Measurements from ENCODE around the gene TRAPPC8. TPM values are rescaled to one million over a fixed set of nuclear protein-coding genes. Genes with fewer than 3 reads are reported as not detected.
A peak's percentile ranks its signal among the peaks of the same experiment; 100 is the strongest.

TRAPPC8 gene
- total and polyA plus RNA-seq, 10 donors = 17.6 to 64.5 (median 50.8) TPM

- peaks cover 0 to 7% (median 0%) of the 10 kb centered on the region in 6 donors for H3K4me1 ChIP-seq
- DNase-seq = no peak
- intact Hi-C loops (cut with DNase I; ENCODE audit: low total_unique reads) = no loop called here
- no peaks in the 10 kb centered on the region for H3K9me3 ChIP-seq
- TF ChIP-seq POLR2AphosphoS5 (IDR thresholded peaks at IDR 0.05) (no peak), POLR2A (IDR thresholded peaks at IDR 0.05) (no peak)
- TF ChIP-seq, protein P1, sequence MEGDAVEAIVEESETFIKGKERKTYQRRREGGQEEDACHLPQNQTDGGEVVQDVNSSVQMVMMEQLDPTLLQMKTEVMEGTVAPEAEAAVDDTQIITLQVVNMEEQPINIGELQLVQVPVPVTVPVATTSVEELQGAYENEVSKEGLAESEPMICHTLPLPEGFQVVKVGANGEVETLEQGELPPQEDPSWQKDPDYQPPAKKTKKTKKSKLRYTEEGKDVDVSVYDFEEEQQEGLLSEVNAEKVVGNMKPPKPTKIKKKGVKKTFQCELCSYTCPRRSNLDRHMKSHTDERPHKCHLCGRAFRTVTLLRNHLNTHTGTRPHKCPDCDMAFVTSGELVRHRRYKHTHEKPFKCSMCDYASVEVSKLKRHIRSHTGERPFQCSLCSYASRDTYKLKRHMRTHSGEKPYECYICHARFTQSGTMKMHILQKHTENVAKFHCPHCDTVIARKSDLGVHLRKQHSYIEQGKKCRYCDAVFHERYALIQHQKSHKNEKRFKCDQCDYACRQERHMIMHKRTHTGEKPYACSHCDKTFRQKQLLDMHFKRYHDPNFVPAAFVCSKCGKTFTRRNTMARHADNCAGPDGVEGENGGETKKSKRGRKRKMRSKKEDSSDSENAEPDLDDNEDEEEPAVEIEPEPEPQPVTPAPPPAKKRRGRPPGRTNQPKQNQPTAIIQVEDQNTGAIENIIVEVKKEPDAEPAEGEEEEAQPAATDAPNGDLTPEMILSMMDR (IDR thresholded peaks at IDR 0.05 in 8 of 11, conservative IDR thresholded peaks at IDR 0.05 in 3 of 11) = no peak
- WGBS, 5 donors = 45 to 58% (median 51%) methylated on average over 6 of the region's 6 CpGs
- peaks cover 0 to 100% (median 62%) of the 10 kb centered on the region in 6 donors for H3K36me3 ChIP-seq
- no peaks in the 10 kb centered on the region for H3K27me3 ChIP-seq (replicated peaks in 1 of 7)
- H3K27ac ChIP-seq = no peak overlapping the region
- no peak overlapping the region for H3K4me3 ChIP-seq
Measured at GRCh38 chr18:31857526-31858106, 85.3 kb downstream of the TRAPPC8 start.

GRCh38 chr18:31850844-31851243 lies 92.1 kb downstream of the TRAPPC8 start:
- TF ChIP-seq POLR2A (IDR thresholded peaks at IDR 0.05) (no peak), POLR2AphosphoS5 (IDR thresholded peaks at IDR 0.05) (no peak)
- TF ChIP-seq, protein P1 (IDR thresholded peaks at IDR 0.05 in 8 of 11, conservative IDR thresholded peaks at IDR 0.05 in 3 of 11) = no peak
- H3K9me3 ChIP-seq = no peaks in the 10 kb centered on the region
- intact Hi-C loops (cut with DNase I; ENCODE audit: low total_unique reads) = no loop called here
- H3K4me3 ChIP-seq = no peak overlapping the region
- H3K27me3 ChIP-seq (replicated peaks in 1 of 7) = no peaks in the 10 kb centered on the region
- H3K36me3 ChIP-seq = peaks cover 0 to 100% (median 77%) of the 10 kb centered on the region in 6 donors
- DNase-seq = no peak
- H3K27ac ChIP-seq = peak overlapping the region in 2 of 8 donors; percentile 2 to 49
- 36 to 87% (median 67%) methylated on average over 1 of the region's 1 CpG for WGBS, 5 donors
- peaks cover 0 to 7% (median 0%) of the 10 kb centered on the region in 6 donors for H3K4me1 ChIP-seq

DNA sequence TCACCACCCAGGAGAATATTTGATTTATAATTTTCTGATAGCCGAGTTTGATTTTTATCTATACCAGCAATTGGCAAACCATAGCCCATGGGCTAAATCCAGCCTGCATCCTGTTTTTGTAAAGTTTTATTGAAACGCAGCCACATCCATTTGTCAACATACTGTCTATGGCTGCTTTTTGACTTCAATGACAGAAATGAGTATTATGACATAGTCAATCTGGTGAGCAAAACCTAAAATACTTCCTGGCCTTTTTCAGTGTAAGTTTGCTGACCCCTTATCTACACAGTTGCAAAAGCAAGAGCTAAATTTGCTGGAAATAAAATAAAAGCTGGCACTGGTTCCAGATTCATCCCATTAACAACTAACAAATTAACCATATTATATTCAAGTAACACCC lies 102.4 kb downstream of the TRAPPC8 start:
- TF ChIP-seq POLR2AphosphoS5 (IDR thresholded peaks at IDR 0.05) (no peak), POLR2A (IDR thresholded peaks at IDR 0.05) (no peak)
- TF ChIP-seq, protein P1 (IDR thresholded peaks at IDR 0.05 in 8 of 11, conservative IDR thresholded peaks at IDR 0.05 in 3 of 11) = no peak
- no peaks in the 10 kb centered on the region for H3K9me3 ChIP-seq
- H3K36me3 ChIP-seq = peaks cover 5 to 93% (median 67%) of the 10 kb centered on the region in 6 donors
- DNase-seq = no peak
- no peak overlapping the region for H3K27ac ChIP-seq
- intact Hi-C loops (cut with DNase I; ENCODE audit: low total_unique reads) = no loop called here
- H3K4me1 ChIP-seq = no peaks in the 10 kb centered on the region
- 93 to 96% (median 94%) methylated on average over 2 of the region's 2 CpGs for WGBS, 5 donors
- no peaks in the 10 kb centered on the region for H3K27me3 ChIP-seq (replicated peaks in 1 of 7)
- H3K4me3 ChIP-seq = no peak overlapping the region

DNA sequence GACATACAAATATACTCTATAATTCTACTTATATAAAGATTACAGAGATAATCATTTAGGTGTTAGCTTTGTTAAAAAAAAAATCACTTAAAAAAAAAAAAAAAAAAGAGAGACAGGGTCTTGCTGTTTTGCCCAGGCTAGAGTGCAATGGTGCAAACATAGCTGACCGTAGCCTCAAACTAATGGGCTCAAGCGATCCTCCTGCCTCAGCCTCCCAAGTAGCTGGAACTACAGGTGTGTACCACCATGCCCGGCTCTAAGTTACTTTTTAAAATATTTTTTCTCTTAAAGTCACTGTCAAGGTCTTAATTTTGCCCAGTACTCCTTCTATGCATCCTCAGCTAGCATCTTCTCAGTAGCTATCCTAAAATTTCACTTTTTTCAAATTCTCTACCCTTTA lies 105.0 kb downstream of the TRAPPC8 start:
- Histone ChIP-seq H3K9me3 (no peaks in the 10 kb centered on the region), H3K36me3 (peaks cover 9 to 93% (median 64%) of the 10 kb centered on the region in 6 donors), H3K4me3 (no peak overlapping the region), H3K27ac (no peak overlapping the region), H3K4me1 (no peaks in the 10 kb centered on the region), H3K27me3 (replicated peaks in 1 of 7) (no peaks in the 10 kb centered on the region)
- TF ChIP-seq POLR2AphosphoS5 (IDR thresholded peaks at IDR 0.05) (no peak), POLR2A (IDR thresholded peaks at IDR 0.05) (no peak)
- TF ChIP-seq, protein P1 (IDR thresholded peaks at IDR 0.05 in 8 of 11, conservative IDR thresholded peaks at IDR 0.05 in 3 of 11) = no peak
- DNase-seq = no peak
- intact Hi-C loops (cut with DNase I; ENCODE audit: low total_unique reads) = no loop called here
- WGBS, 5 donors = 95 to 99% (median 98%) methylated on average over 3 of the region's 3 CpGs
